GM23248 (cell line): ENCODE data around the gene SGTB. TPM values are rescaled to one million over a fixed set of nuclear protein-coding genes. Genes with fewer than 3 reads are reported as not detected.

ENCODE experiments used
- DNase-seq: peaks from one replicate; pipeline ENCODE4 v3.0.0-alpha.2; 2015
- H2AFZ ChIP-seq: fragments of 200-600 bp; sonication (generic); 2 replicates; pipeline ENCODE4 v1.6.1; 2016; ENCODE audit warnings: antibody characterized with exemption
- H3F3A ChIP-seq: fragments of 200-600 bp; sonication (generic); 2 replicates; pipeline ENCODE4 v1.6.1; 2016; ENCODE audit warnings: mild to moderate bottlenecking, antibody characterized with exemption, mixed run types; ENCODE audit not compliant: insufficient read depth
- H3K27ac ChIP-seq: fragments of 200-600 bp; sonication (generic); 2 replicates; pipeline ENCODE4 v1.5.1; 2016; ENCODE audit warnings: mild to moderate bottlenecking
- H3K27me3 ChIP-seq: fragments of 200-600 bp; sonication (generic); replicated peaks from 2 replicates; pipeline ENCODE4 v1.6.1; 2016; ENCODE audit warnings: mild to moderate bottlenecking; ENCODE audit not compliant: insufficient read depth
- H3K36me3 ChIP-seq: fragments of 200-600 bp; sonication (generic); 2 replicates; pipeline ENCODE4 v1.6.1; 2016; ENCODE audit warnings: low read depth, mild to moderate bottlenecking
- H3K4me1 ChIP-seq: fragments of 200-600 bp; sonication (generic); 2 replicates; pipeline ENCODE4 v1.6.1; 2016; ENCODE audit warnings: mild to moderate bottlenecking; ENCODE audit not compliant: insufficient read depth
- H3K4me2 ChIP-seq: fragments of 200-600 bp; sonication (generic); one replicate; pipeline ENCODE4 v1.6.1; 2016; ENCODE audit warnings: mild to moderate bottlenecking; ENCODE audit not compliant: unreplicated experiment
- H3K4me3 ChIP-seq: fragments of 200-600 bp; sonication (generic); 2 replicates; pipeline ENCODE4 v1.5.1; 2016; ENCODE audit warnings: mild to moderate bottlenecking
- H3K79me2 ChIP-seq: fragments of 200-600 bp; sonication (generic); 2 replicates; pipeline ENCODE4 v1.6.1; 2016; ENCODE audit warnings: mild to moderate bottlenecking; ENCODE audit not compliant: insufficient read depth
- H3K9ac ChIP-seq: fragments of 200-600 bp; sonication (generic); 2 replicates; pipeline ENCODE4 v1.6.1; 2016; ENCODE audit warnings: mild to moderate bottlenecking
- H3K9me2 ChIP-seq: fragments of 200-600 bp; sonication (generic); 2 replicates; pipeline ENCODE4 v1.6.1; 2016; ENCODE audit warnings: mixed run types, mild to moderate bottlenecking, moderate library complexity; ENCODE audit not compliant: insufficient read depth
- H3K9me3 ChIP-seq: fragments of 200-600 bp; sonication (generic); one replicate; pipeline ENCODE4 v1.6.1; 2017; ENCODE audit warnings: low read depth
- H4K20me1 ChIP-seq: fragments of 200-600 bp; sonication (generic); 2 replicates; pipeline ENCODE4 v1.6.0; 2016; ENCODE audit not compliant: insufficient read depth
- EZH2 ChIP-seq: fragments of 200-600 bp; sonication (generic); IDR thresholded peaks from 2 replicates; pipeline ENCODE4 v1.6.1; 2018; ENCODE audit warnings: antibody characterized with exemption, mild to moderate bottlenecking; ENCODE audit not compliant: insufficient read depth, poor library complexity, severe bottlenecking
- EZH2phosphoT487 ChIP-seq: fragments of 200-600 bp; sonication (generic); IDR thresholded peaks from 2 replicates; pipeline ENCODE4 v1.6.1; 2018; ENCODE audit warnings: antibody characterized with exemption, moderate library complexity, mild to moderate bottlenecking, low read depth; ENCODE audit not compliant: insufficient read depth
- WGBS, 2 experiments: methylation state at CpG; one replicate each; pipeline ENCODE4 v1.1.6; 2015 to 2017; ENCODE audit warnings: low lambda C conversion rate in 2 of 2, low coverage in 1 of 2; ENCODE audit errors: missing lambda C conversion rate in 2 of 2; 5-methylcytosine and 5-hydroxymethylcytosine counted together
- in situ Hi-C: fragments of 300-500 bp; cut with MboI; formaldehyde crosslinking; loops from 2 replicates; pipeline ENCODE4 v1.15.0; 2020
- polyA plus RNA-seq: library from polyadenylated mRNA; unstranded; fragments of >200 nt; fragmentation: Nextera tagmentation; extraction: Ambion mirVana; gene quantifications from 2 replicates; pipeline ENCODE4 v1.2.1, GENCODE V29; 2016
- total RNA-seq: library from RNA; depleted of rRNA; stranded (reverse); fragments of >200 nt; shearing (Covaris generic); gene quantifications from 2 replicates; pipeline ENCODE4 v1.2.3, GENCODE V29; 2014

The SGTB gene
- total and polyA plus RNA-seq, 2 experiments from 2014 or later, result 16.3 to 39.9 TPM

GRCh38 chr5:65767565-65767964 is 45.7 kb upstream of the SGTB start:
- 100% methylated on average over 1 of the region's 1 CpG for WGBS, 2 experiments
- no peak overlapping the region for H3K4me2 ChIP-seq
- no peaks in the 10 kb centered on the region for H4K20me1 ChIP-seq
- H3K79me2 ChIP-seq, result peaks cover 10% of the 10 kb centered on the region
- no peak overlapping the region for H3K4me3 ChIP-seq
- no peaks in the 10 kb centered on the region for H3K27me3 ChIP-seq
- peaks cover 14% of the 10 kb centered on the region; the same call in 1 of the 2 replicates for H3K36me3 ChIP-seq
- H3K9me2 ChIP-seq, result no peaks in the 10 kb centered on the region
- H3F3A ChIP-seq, result peaks cover 23% of the 10 kb centered on the region
- no peak overlapping the region for H2AFZ ChIP-seq
- H3K9me3 ChIP-seq, result no peaks in the 10 kb centered on the region
- TF ChIP-seq EZH2 (no peak), EZH2phosphoT487 (no peak)
- H3K27ac ChIP-seq, result no peak overlapping the region
- H3K4me1 ChIP-seq, result peaks cover 21% of the 10 kb centered on the region
- no peak for DNase-seq
- in situ Hi-C loops, result no loop called here
- no peak overlapping the region for H3K9ac ChIP-seq

- DNase-seq, result no peak
- no peak overlapping the region for H3K27ac ChIP-seq
- H3F3A ChIP-seq, result peaks cover 23% of the 10 kb centered on the region
- H3K79me2 ChIP-seq, result peaks cover 15% of the 10 kb centered on the region
- H3K36me3 ChIP-seq, result peaks cover 14% of the 10 kb centered on the region; the same call in 1 of the 2 replicates
- no peak overlapping the region for H3K4me2 ChIP-seq
- H3K4me3 ChIP-seq, result no peak overlapping the region
- H3K9ac ChIP-seq, result no peak overlapping the region
- H3K4me1 ChIP-seq, result peaks cover 25% of the 10 kb centered on the region
- no peaks in the 10 kb centered on the region for H3K9me3 ChIP-seq
- H3K27me3 ChIP-seq, result no peaks in the 10 kb centered on the region
- TF ChIP-seq EZH2 (no peak), EZH2phosphoT487 (no peak)
- H3K9me2 ChIP-seq, result no peaks in the 10 kb centered on the region
- H4K20me1 ChIP-seq, result no peaks in the 10 kb centered on the region
- no peak overlapping the region for H2AFZ ChIP-seq
- 100% methylated on average over 2 of the region's 2 CpGs for WGBS, 2 experiments
- in situ Hi-C loops, result no loop called here
Observed at GRCh38 chr5:65766781-65767180, 44.9 kb upstream of the SGTB start.

- Histone ChIP-seq H3K9ac (no peak overlapping the region), H3K79me2 (peaks cover 20% of the 10 kb centered on the region), H3K4me2 (no peak overlapping the region), H3K36me3 (peaks cover 14% of the 10 kb centered on the region; the same call in 1 of the 2 replicates), H3F3A (peaks cover 23% of the 10 kb centered on the region), H3K9me2 (no peaks in the 10 kb centered on the region), H3K9me3 (no peaks in the 10 kb centered on the region), H3K4me1 (peaks cover 30% of the 10 kb centered on the region), H2AFZ (no peak overlapping the region), H3K4me3 (no peak overlapping the region), H3K27me3 (no peaks in the 10 kb centered on the region), H3K27ac (no peak overlapping the region), H4K20me1 (no peaks in the 10 kb centered on the region)
- no peak for TF ChIP-seq EZH2phosphoT487
- no peak for TF ChIP-seq EZH2
- 69 to 70% methylated on average over 2 of the region's 2 CpGs for WGBS, 2 experiments
- no peak for DNase-seq
- in situ Hi-C loops, result no loop called here
Observed at GRCh38 chr5:65766175-65766574, 44.3 kb upstream of the SGTB start.

GRCh38 chr5:65765582-65765981 is 43.7 kb upstream of the SGTB start:
- DNase-seq, result no peak
- Histone ChIP-seq H2AFZ (no peak overlapping the region), H3K27me3 (no peaks in the 10 kb centered on the region), H3K27ac (no peak overlapping the region), H3K9me2 (no peaks in the 10 kb centered on the region), H3K4me3 (no peak overlapping the region), H3K36me3 (peaks cover 14% of the 10 kb centered on the region; the same call in 1 of the 2 replicates), H3K4me1 (peaks cover 27% of the 10 kb centered on the region), H3F3A (peaks cover 23% of the 10 kb centered on the region), H4K20me1 (no peaks in the 10 kb centered on the region), H3K4me2 (no peak overlapping the region), H3K79me2 (peaks cover 20% of the 10 kb centered on the region), H3K9ac (no peak overlapping the region), H3K9me3 (no peaks in the 10 kb centered on the region)
- in situ Hi-C loops, result no loop called here
- WGBS, 2 experiments, result 97 to 100% methylated on average over 1 of the region's 1 CpG
- TF ChIP-seq EZH2phosphoT487 (no peak), EZH2 (no peak)

GRCh38 chr5:65762234-65762633 is 40.3 kb upstream of the SGTB start:
- H3K4me2 ChIP-seq, result no peak overlapping the region
- H3K27ac ChIP-seq, result no peak overlapping the region
- no peaks in the 10 kb centered on the region for H3K27me3 ChIP-seq
- DNase-seq, result peak; percentile 22
- in situ Hi-C loops, result no loop called here
- no peak overlapping the region for H2AFZ ChIP-seq
- H3K4me3 ChIP-seq, result no peak overlapping the region
- H3K9ac ChIP-seq, result no peak overlapping the region
- no peaks in the 10 kb centered on the region for H3K9me2 ChIP-seq
- H4K20me1 ChIP-seq, result no peaks in the 10 kb centered on the region
- WGBS, 2 experiments, result 94 to 97% methylated on average over 1 of the region's 1 CpG
- H3K36me3 ChIP-seq, result peaks cover 14% of the 10 kb centered on the region; the same call in 1 of the 2 replicates
- no peaks in the 10 kb centered on the region for H3F3A ChIP-seq
- peaks cover 10% of the 10 kb centered on the region for H3K4me1 ChIP-seq
- peaks cover 37% of the 10 kb centered on the region for H3K79me2 ChIP-seq
- H3K9me3 ChIP-seq, result no peaks in the 10 kb centered on the region
- TF ChIP-seq EZH2 (no peak), EZH2phosphoT487 (no peak)
